HL-60 (cell line): Measurements from ENCODE around the gene PRRX2.

Experiments
- GABPA ChIP-seq: IDR thresholded peaks from 2 replicates; pipeline ENCODE4 v1.6.1; 2012; ENCODE audit warnings: low read depth
- POLR2AphosphoS5 ChIP-seq: IDR thresholded peaks from 2 replicates; pipeline ENCODE4 v1.6.1; 2012; ENCODE audit warnings: low read depth
- TF ChIP-seq, protein P1 (sequence below): IDR thresholded peaks from one replicate; pipeline ENCODE4 v1.5.1; 2011; ENCODE audit warnings: low read length, control low read depth, inconsistent platforms; ENCODE audit not compliant: insufficient read depth
- TF ChIP-seq, protein P2 (sequence below): IDR thresholded peaks from 2 replicates; pipeline ENCODE4 v1.6.1; 2012; ENCODE audit warnings: low read depth; ENCODE audit not compliant: insufficient replicate concordance

DNA sequence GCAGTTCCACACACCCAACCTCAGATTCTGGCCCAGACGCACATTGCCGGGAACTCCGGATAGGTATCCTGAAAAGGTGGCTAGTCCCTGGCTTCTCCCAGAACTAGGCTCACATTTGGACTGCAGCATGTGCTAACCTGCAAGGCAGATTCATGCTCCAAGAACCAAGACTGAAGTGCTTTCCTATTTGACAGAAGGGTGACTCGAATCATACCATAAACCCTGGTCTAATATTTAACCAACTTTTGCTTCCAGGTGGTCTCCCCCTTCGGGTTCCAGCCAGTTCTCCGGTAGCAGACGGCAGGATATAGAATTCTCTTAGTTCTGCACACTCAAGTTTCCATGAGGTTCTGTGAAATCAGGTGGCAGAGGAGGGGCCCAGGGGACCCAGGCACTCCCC, 79.8 kb downstream of the PRRX2 start:
- TF ChIP-seq, protein P1, sequence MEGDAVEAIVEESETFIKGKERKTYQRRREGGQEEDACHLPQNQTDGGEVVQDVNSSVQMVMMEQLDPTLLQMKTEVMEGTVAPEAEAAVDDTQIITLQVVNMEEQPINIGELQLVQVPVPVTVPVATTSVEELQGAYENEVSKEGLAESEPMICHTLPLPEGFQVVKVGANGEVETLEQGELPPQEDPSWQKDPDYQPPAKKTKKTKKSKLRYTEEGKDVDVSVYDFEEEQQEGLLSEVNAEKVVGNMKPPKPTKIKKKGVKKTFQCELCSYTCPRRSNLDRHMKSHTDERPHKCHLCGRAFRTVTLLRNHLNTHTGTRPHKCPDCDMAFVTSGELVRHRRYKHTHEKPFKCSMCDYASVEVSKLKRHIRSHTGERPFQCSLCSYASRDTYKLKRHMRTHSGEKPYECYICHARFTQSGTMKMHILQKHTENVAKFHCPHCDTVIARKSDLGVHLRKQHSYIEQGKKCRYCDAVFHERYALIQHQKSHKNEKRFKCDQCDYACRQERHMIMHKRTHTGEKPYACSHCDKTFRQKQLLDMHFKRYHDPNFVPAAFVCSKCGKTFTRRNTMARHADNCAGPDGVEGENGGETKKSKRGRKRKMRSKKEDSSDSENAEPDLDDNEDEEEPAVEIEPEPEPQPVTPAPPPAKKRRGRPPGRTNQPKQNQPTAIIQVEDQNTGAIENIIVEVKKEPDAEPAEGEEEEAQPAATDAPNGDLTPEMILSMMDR: no peak
- no peak for TF ChIP-seq POLR2AphosphoS5
- TF ChIP-seq, protein P2, sequence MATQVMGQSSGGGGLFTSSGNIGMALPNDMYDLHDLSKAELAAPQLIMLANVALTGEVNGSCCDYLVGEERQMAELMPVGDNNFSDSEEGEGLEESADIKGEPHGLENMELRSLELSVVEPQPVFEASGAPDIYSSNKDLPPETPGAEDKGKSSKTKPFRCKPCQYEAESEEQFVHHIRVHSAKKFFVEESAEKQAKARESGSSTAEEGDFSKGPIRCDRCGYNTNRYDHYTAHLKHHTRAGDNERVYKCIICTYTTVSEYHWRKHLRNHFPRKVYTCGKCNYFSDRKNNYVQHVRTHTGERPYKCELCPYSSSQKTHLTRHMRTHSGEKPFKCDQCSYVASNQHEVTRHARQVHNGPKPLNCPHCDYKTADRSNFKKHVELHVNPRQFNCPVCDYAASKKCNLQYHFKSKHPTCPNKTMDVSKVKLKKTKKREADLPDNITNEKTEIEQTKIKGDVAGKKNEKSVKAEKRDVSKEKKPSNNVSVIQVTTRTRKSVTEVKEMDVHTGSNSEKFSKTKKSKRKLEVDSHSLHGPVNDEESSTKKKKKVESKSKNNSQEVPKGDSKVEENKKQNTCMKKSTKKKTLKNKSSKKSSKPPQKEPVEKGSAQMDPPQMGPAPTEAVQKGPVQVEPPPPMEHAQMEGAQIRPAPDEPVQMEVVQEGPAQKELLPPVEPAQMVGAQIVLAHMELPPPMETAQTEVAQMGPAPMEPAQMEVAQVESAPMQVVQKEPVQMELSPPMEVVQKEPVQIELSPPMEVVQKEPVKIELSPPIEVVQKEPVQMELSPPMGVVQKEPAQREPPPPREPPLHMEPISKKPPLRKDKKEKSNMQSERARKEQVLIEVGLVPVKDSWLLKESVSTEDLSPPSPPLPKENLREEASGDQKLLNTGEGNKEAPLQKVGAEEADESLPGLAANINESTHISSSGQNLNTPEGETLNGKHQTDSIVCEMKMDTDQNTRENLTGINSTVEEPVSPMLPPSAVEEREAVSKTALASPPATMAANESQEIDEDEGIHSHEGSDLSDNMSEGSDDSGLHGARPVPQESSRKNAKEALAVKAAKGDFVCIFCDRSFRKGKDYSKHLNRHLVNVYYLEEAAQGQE: no peak
- TF ChIP-seq GABPA: no peak
